Vagina (tissue), 2 donors: ENCODE data around the gene PPFIA2. TPM values are rescaled to one million over a fixed set of nuclear protein-coding genes. Genes with fewer than 3 reads are reported as not detected.
"Not testable (repeated sequence)": the region's sequence is repeated elsewhere in the genome, so short reads cannot be mapped to it uniquely, and the experiment has no call there.

ENCODE experiments used
- DNase-seq, 2 donors: peaks; one replicate each; pipeline ENCODE4 v3.0.0-alpha.2; 2017; ENCODE audit errors: extremely low spot score in 2 of 2
- H3K27ac ChIP-seq: fragments of 200-600 bp; sonication (generic); one replicate; pipeline ENCODE4 v1.5.1; 2019
- H3K27me3 ChIP-seq: fragments of 200-600 bp; sonication (generic); one replicate; pipeline ENCODE4 v1.5.1; 2019
- H3K36me3 ChIP-seq, 2 donors: fragments of 200-600 bp; sonication (generic); one replicate each; pipeline ENCODE4 v1.5.1; 2017 to 2019
- H3K4me1 ChIP-seq: fragments of 200-600 bp; sonication (generic); one replicate; pipeline ENCODE4 v1.5.1; 2019
- H3K4me3 ChIP-seq, 2 donors: fragments of 200-600 bp; sonication (generic); 1 replicate in 1 of 2; 2 replicates in 1 of 2; pipeline ENCODE4 v1.5.1; 2016 to 2019
- H3K9me3 ChIP-seq: fragments of 200-600 bp; sonication (generic); one replicate; pipeline ENCODE4 v1.5.1; 2019
- CTCF ChIP-seq, 3 experiments: fragments of 450-650 bp in 2 of 3; fragments of 200-600 bp in 1 of 3; sonication (generic) in 1 of 3; IDR thresholded peaks; one replicate each; pipeline ENCODE4 v1.5.1; 2017 to 2019; ENCODE audit warnings: antibody characterized with exemption in 3 of 3, mild to moderate bottlenecking in 2 of 3, moderate library complexity in 2 of 3
- POLR2A ChIP-seq, 2 donors: fragments of 450-650 bp; IDR thresholded peaks; one replicate each; pipeline ENCODE4 v1.6.1; 2017; ENCODE audit warnings: antibody characterized with exemption in 2 of 2, mild to moderate bottlenecking in 2 of 2, moderate library complexity in 2 of 2
- POLR2AphosphoS5 ChIP-seq, 2 donors: sonication (generic); formaldehyde crosslinking; IDR thresholded peaks; one replicate each; pipeline ENCODE4 v1.9.0; 2017; ENCODE audit warnings: antibody characterized with exemption in 2 of 2, mild to moderate bottlenecking in 2 of 2, low read depth in 1 of 2; ENCODE audit not compliant: insufficient read depth in 1 of 2
- intact Hi-C: fragments of 100-400 bp; cut with DNase I; formaldehyde crosslinking; loops from one replicate; pipeline ENCODE4 v1.15.1; 2023
- total RNA-seq: library from RNA; depleted of rRNA; stranded (reverse); fragments of >200 nt; gene quantifications from one replicate; pipeline ENCODE4 v1.2.3, GENCODE V29; 2016

PPFIA2 gene
- total RNA-seq, 1 donor from 2014 or later: 5.2 TPM

- Histone ChIP-seq H3K27me3 (no peaks in the 10 kb centered on the region), H3K36me3 (no peaks in the 10 kb centered on the region), H3K4me1 (no peaks in the 10 kb centered on the region), H3K27ac (no peak overlapping the region), H3K4me3 (no peak overlapping the region), H3K9me3 (no peaks in the 10 kb centered on the region)
- intact Hi-C loops: no loop called here
- TF ChIP-seq POLR2A (IDR thresholded peaks at IDR 0.05): no peak
- no peak for TF ChIP-seq CTCF (IDR thresholded peaks at IDR 0.05)
- no peak for TF ChIP-seq POLR2AphosphoS5 (IDR thresholded peaks at IDR 0.05; ENCODE audit: insufficient read depth in 1 of 2, low read depth in 1 of 2)
- no peak for DNase-seq
Measured at GRCh38 chr12:81670759-81671158, 88.4 kb downstream of the PPFIA2 start.

GRCh38 chr12:81668475-81668874 is 90.7 kb downstream of the PPFIA2 start:
- Histone ChIP-seq H3K4me1 (no peaks in the 10 kb centered on the region), H3K9me3 (no peaks in the 10 kb centered on the region), H3K36me3 (no peaks in the 10 kb centered on the region), H3K27me3 (no peaks in the 10 kb centered on the region), H3K27ac (no peak overlapping the region), H3K4me3 (no peak overlapping the region)
- no peak for TF ChIP-seq POLR2AphosphoS5 (IDR thresholded peaks at IDR 0.05; ENCODE audit: insufficient read depth in 1 of 2, low read depth in 1 of 2)
- TF ChIP-seq POLR2A (IDR thresholded peaks at IDR 0.05): no peak
- no peak for TF ChIP-seq CTCF (IDR thresholded peaks at IDR 0.05)
- intact Hi-C loops: no loop called here
- no peak for DNase-seq

GRCh38 chr12:81659310-81659709 is 99.8 kb downstream of the PPFIA2 start:
- H3K36me3 ChIP-seq, H3K27me3 ChIP-seq, H3K27ac ChIP-seq, H3K9me3 ChIP-seq, H3K4me1 ChIP-seq, intact Hi-C loops, DNase-seq, H3K4me3 ChIP-seq: not testable (repeated sequence)

- Histone ChIP-seq H3K27ac (no peak overlapping the region), H3K27me3 (no peaks in the 10 kb centered on the region), H3K4me1 (no peaks in the 10 kb centered on the region), H3K4me3 (no peak overlapping the region), H3K9me3 (no peaks in the 10 kb centered on the region), H3K36me3 (no peaks in the 10 kb centered on the region)
- intact Hi-C loops: no loop called here
- no peak for DNase-seq
- TF ChIP-seq CTCF (IDR thresholded peaks at IDR 0.05) (peak in 1 of 3 experiments; percentile 56), POLR2AphosphoS5 (IDR thresholded peaks at IDR 0.05; ENCODE audit: insufficient read depth in 1 of 2, low read depth in 1 of 2) (no peak), POLR2A (IDR thresholded peaks at IDR 0.05) (no peak)
Measured at GRCh38 chr12:81644503-81644902, 114.6 kb downstream of the PPFIA2 start.

- H3K4me1 ChIP-seq: no peaks in the 10 kb centered on the region
- H3K27me3 ChIP-seq: no peaks in the 10 kb centered on the region
- intact Hi-C loops: no loop called here
- no peak overlapping the region for H3K4me3 ChIP-seq
- H3K27ac ChIP-seq: no peak overlapping the region
- H3K9me3 ChIP-seq: no peaks in the 10 kb centered on the region
- no peak for TF ChIP-seq POLR2AphosphoS5 (IDR thresholded peaks at IDR 0.05; ENCODE audit: insufficient read depth in 1 of 2, low read depth in 1 of 2)
- TF ChIP-seq CTCF (IDR thresholded peaks at IDR 0.05): no peak
- no peak for TF ChIP-seq POLR2A (IDR thresholded peaks at IDR 0.05)
- no peak for DNase-seq
- no peaks in the 10 kb centered on the region for H3K36me3 ChIP-seq
Measured at GRCh38 chr12:81639196-81639595, 120.0 kb downstream of the PPFIA2 start.

- DNase-seq: no peak
- no peaks in the 10 kb centered on the region for H3K27me3 ChIP-seq
- H3K4me1 ChIP-seq: no peaks in the 10 kb centered on the region
- H3K4me3 ChIP-seq: no peak overlapping the region
- H3K36me3 ChIP-seq: no peaks in the 10 kb centered on the region
- H3K9me3 ChIP-seq: no peaks in the 10 kb centered on the region
- TF ChIP-seq CTCF (IDR thresholded peaks at IDR 0.05) (no peak), POLR2A (IDR thresholded peaks at IDR 0.05) (no peak), POLR2AphosphoS5 (IDR thresholded peaks at IDR 0.05; ENCODE audit: insufficient read depth in 1 of 2, low read depth in 1 of 2) (no peak)
- no peak overlapping the region for H3K27ac ChIP-seq
- intact Hi-C loops: no loop called here
Measured at GRCh38 chr12:81633127-81633526, 126.0 kb downstream of the PPFIA2 start.
